IPS DF 6.9 (cell line): ENCODE data around the gene LRPPRC.

Source experiments
- DNase-seq: peaks from one replicate; pipeline ENCODE4 v3.0.0-alpha.2; 2013; ENCODE audit warnings: low read depth, low spot score
- H3K27ac ChIP-seq: one replicate; pipeline ENCODE4 v1.5.1; 2013; ENCODE audit warnings: low read length, control low read depth
- H3K27me3 ChIP-seq: 2 replicates; pipeline ENCODE4 v1.6.1; 2013; ENCODE audit warnings: mild to moderate bottlenecking, low read length; ENCODE audit not compliant: control insufficient read depth, insufficient read depth
- H3K36me3 ChIP-seq: 2 replicates; pipeline ENCODE4 v1.6.1; 2013; ENCODE audit warnings: low read length; ENCODE audit not compliant: control insufficient read depth, insufficient read depth
- H3K4me1 ChIP-seq: 2 replicates; pipeline ENCODE4 v1.6.1; 2013; ENCODE audit warnings: low read length; ENCODE audit not compliant: control insufficient read depth, insufficient read depth
- H3K4me3 ChIP-seq: 2 replicates; pipeline ENCODE4 v1.5.1; 2013; ENCODE audit warnings: mild to moderate bottlenecking, low read length
- H3K9me3 ChIP-seq: 2 replicates; pipeline ENCODE4 v1.6.1; 2013; ENCODE audit warnings: low read length, inconsistent platforms; ENCODE audit not compliant: control insufficient read depth, insufficient read depth
- WGBS: extraction: QIAGEN DNeasy Blood & Tissue Kit; methylation state at CpG from one replicate; pipeline ENCODE4 v1.1.7; 2013; ENCODE audit warnings: mixed read lengths, missing lambda C conversion rate; ENCODE audit not compliant: insufficient read length, insufficient coverage; 5-methylcytosine and 5-hydroxymethylcytosine counted together

Gene LRPPRC

DNA sequence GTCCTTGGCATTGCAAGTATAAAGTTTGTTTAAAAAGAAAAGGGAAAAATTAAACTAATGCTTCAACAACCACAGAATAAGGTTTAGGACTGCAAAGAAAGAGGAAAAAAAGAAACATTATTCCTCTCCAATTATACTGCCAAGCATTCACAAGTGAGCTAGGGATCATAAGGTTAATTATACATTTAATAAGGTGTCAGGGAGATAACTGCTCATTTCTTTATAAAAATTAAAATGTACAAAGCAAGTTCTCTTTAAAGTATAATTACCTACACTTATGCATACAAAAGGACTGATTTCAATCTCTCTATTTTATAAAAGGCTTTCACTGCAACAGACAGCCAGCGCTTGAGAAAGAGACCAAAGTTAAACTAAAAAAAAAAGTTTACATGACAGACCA is 98.9 kb downstream of the LRPPRC start:
- no CpG with 5 or more reads among the region's 1 CpG for WGBS
- DNase-seq: no peak
- Histone ChIP-seq H3K27me3 (no peaks in the 10 kb centered on the region), H3K4me1 (no peaks in the 10 kb centered on the region), H3K36me3 (peaks cover 25% of the 10 kb centered on the region; the same call in 1 of the 2 replicates), H3K4me3 (no peak overlapping the region), H3K27ac (no peak overlapping the region), H3K9me3 (no peaks in the 10 kb centered on the region)

- Histone ChIP-seq H3K27me3 (no peaks in the 10 kb centered on the region), H3K36me3 (peaks cover 25% of the 10 kb centered on the region; the same call in 1 of the 2 replicates), H3K9me3 (no peaks in the 10 kb centered on the region), H3K4me1 (no peaks in the 10 kb centered on the region), H3K27ac (no peak overlapping the region), H3K4me3 (no peak overlapping the region)
- no CpG with 5 or more reads among the region's 2 CpGs for WGBS
- DNase-seq: no peak
Measured at GRCh38 chr2:43894743-43895142, 101.0 kb downstream of the LRPPRC start.

GRCh38 chr2:43890855-43891254 is 104.9 kb downstream of the LRPPRC start:
- H3K27ac ChIP-seq: no peak overlapping the region
- H3K9me3 ChIP-seq: no peaks in the 10 kb centered on the region
- WGBS: no CpG with 5 or more reads among the region's 4 CpGs
- peaks cover 27% of the 10 kb centered on the region; the same call in 1 of the 2 replicates for H3K36me3 ChIP-seq
- no peak for DNase-seq
- H3K27me3 ChIP-seq: no peaks in the 10 kb centered on the region
- H3K4me3 ChIP-seq: no peak overlapping the region
- no peaks in the 10 kb centered on the region for H3K4me1 ChIP-seq

DNA sequence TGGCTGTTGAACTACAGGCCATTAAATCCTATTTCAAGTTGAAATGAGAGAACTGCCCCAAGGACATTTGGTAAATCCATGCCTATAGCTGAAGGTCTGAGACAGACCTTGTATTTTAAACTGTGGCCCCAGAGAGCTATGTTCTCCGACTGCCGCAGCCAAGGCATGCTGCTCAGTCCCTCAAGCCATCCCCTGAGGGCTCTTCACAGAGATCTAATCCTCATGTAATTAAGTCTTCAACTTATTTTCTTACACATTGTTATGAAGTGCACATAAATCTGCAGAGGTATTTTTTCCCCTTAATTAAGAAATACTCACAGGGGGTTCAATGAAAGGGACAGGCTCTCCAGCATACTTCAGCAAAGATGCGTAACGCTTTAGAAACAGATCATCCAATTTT is 106.4 kb downstream of the LRPPRC start:
- WGBS: no CpG with 5 or more reads among the region's 4 CpGs
- H3K36me3 ChIP-seq: peaks cover 24% of the 10 kb centered on the region; the same call in 1 of the 2 replicates
- H3K27ac ChIP-seq: no peak overlapping the region
- no peaks in the 10 kb centered on the region for H3K4me1 ChIP-seq
- no peaks in the 10 kb centered on the region for H3K27me3 ChIP-seq
- no peak for DNase-seq
- H3K4me3 ChIP-seq: no peak overlapping the region
- no peaks in the 10 kb centered on the region for H3K9me3 ChIP-seq

GRCh38 chr2:43887176-43887575 is 108.6 kb downstream of the LRPPRC start:
- H3K9me3 ChIP-seq: no peaks in the 10 kb centered on the region
- no peak for DNase-seq
- WGBS: no CpG with 5 or more reads among the region's 7 CpGs
- no peaks in the 10 kb centered on the region for H3K4me1 ChIP-seq
- H3K4me3 ChIP-seq: no peak overlapping the region
- no peaks in the 10 kb centered on the region for H3K27me3 ChIP-seq
- H3K27ac ChIP-seq: no peak overlapping the region
- H3K36me3 ChIP-seq: peaks cover 16% of the 10 kb centered on the region; the same call in 1 of the 2 replicates

DNA sequence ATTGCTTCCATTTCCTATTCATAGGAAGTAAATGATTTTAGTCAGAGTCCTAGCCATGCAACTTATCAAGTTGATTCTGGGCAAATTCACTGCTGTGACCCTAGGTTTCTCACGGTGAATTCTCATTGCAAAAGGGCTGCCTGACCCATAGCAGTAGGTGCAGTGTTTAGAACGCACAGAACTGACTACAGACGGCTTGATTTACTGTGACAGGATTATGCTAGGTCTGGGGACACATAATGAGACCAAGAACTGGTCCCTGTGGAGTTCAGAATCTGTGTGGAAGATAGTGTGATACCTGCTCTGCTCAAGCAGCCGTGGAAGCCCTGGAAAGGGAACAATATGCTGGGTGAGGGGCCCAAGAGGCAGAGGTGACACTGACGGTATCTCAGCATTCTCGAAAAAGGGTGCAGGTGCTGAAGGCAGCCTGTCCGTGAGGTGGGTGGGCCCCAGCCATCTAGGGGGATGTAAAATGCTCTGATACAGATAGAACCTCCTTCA is 110.6 kb downstream of the LRPPRC start:
- Histone ChIP-seq H3K4me1 (no peaks in the 10 kb centered on the region), H3K27ac (no peak overlapping the region), H3K4me3 (no peak overlapping the region), H3K36me3 (peaks cover 13% of the 10 kb centered on the region; the same call in 1 of the 2 replicates), H3K9me3 (no peaks in the 10 kb centered on the region), H3K27me3 (no peaks in the 10 kb centered on the region)
- DNase-seq: no peak
- no CpG with 5 or more reads among the region's 7 CpGs for WGBS

GRCh38 chr2:43884689-43885088 is 111.1 kb downstream of the LRPPRC start:
- no CpG with 5 or more reads among the region's 5 CpGs for WGBS
- Histone ChIP-seq H3K36me3 (peaks cover 13% of the 10 kb centered on the region; the same call in 1 of the 2 replicates), H3K9me3 (no peaks in the 10 kb centered on the region), H3K4me1 (no peaks in the 10 kb centered on the region), H3K27ac (no peak overlapping the region), H3K27me3 (no peaks in the 10 kb centered on the region), H3K4me3 (no peak overlapping the region)
- DNase-seq: no peak

GRCh38 chr2:43882312-43882711 is 113.5 kb downstream of the LRPPRC start:
- H3K9me3 ChIP-seq: no peaks in the 10 kb centered on the region
- no peak overlapping the region for H3K27ac ChIP-seq
- no peak for DNase-seq
- H3K4me3 ChIP-seq: no peak overlapping the region
- peaks cover 6% of the 10 kb centered on the region; the same call in 1 of the 2 replicates for H3K36me3 ChIP-seq
- no peaks in the 10 kb centered on the region for H3K4me1 ChIP-seq
- WGBS: no CpG with 5 or more reads among the region's 4 CpGs
- H3K27me3 ChIP-seq: no peaks in the 10 kb centered on the region

GRCh38 chr2:43880952-43881351 is 114.8 kb downstream of the LRPPRC start:
- DNase-seq: no peak
- no peaks in the 10 kb centered on the region for H3K9me3 ChIP-seq
- WGBS: no CpG with 5 or more reads among the region's 5 CpGs
- H3K4me1 ChIP-seq: no peaks in the 10 kb centered on the region
- H3K36me3 ChIP-seq: no peaks in the 10 kb centered on the region; the same call in 1 of the 2 replicates
- no peaks in the 10 kb centered on the region for H3K27me3 ChIP-seq
- no peak overlapping the region for H3K4me3 ChIP-seq
- no peak overlapping the region for H3K27ac ChIP-seq

DNA sequence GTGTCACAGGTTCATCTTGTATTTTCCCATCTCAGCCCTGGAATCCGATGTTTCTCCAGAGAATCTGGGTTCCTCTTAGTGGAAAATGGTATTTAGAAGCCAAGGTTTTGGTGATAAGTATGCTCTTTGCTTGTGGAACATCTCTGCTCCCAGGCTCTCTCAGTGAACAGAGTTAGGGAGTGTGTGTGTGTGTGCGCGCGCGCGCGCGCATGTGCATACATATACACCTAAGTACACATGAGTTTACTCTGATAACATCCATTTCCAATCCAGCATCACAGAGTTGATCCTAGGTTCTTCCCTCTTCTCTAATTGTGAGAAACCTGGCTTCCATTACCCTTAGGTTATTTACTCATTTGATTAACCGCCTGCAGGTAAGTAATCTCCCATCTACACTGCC is 115.3 kb downstream of the LRPPRC start:
- WGBS: no CpG with 5 or more reads among the region's 9 CpGs
- no peaks in the 10 kb centered on the region for H3K4me1 ChIP-seq
- no peak overlapping the region for H3K4me3 ChIP-seq
- H3K27me3 ChIP-seq: no peaks in the 10 kb centered on the region
- H3K9me3 ChIP-seq: no peaks in the 10 kb centered on the region
- no peaks in the 10 kb centered on the region; the same call in 1 of the 2 replicates for H3K36me3 ChIP-seq
- DNase-seq: no peak
- H3K27ac ChIP-seq: no peak overlapping the region

DNA sequence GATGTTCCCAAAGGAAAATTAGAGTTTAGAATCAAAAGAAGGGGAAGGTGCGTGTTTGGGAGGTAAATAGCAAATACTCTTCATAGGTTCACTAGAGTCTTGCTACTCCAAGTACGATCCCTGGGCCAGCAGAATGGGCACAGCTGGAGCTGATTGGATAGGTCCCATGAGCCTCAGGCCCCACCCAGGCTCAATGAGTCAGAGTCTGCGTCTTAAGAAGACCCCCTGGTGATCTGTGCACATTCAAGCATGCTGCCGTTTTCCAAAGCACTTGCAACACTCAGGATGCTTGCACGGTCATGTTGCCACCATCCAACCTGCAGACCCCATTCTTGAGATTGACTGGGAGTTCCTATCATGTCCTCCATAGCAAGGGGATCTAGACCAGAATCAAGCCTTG is 116.5 kb downstream of the LRPPRC start:
- no peak for DNase-seq
- H3K27ac ChIP-seq: no peak overlapping the region

More for the DNA sequence above, 116.5 kb downstream of the LRPPRC start:
- no CpG with 5 or more reads among the region's 5 CpGs for WGBS
- H3K36me3 ChIP-seq: no peaks in the 10 kb centered on the region
- H3K4me3 ChIP-seq: no peak overlapping the region
- no peaks in the 10 kb centered on the region for H3K9me3 ChIP-seq
- no peaks in the 10 kb centered on the region for H3K27me3 ChIP-seq
- no peaks in the 10 kb centered on the region for H3K4me1 ChIP-seq
